ENCODE measurements around the gene FAM181B. TPM values are rescaled to one million over a fixed set of nuclear protein-coding genes. Genes with fewer than 3 reads are reported as not detected.

The FAM181B gene
- polyA plus RNA-seq, 1 of the 3 experiments (the other 2 are of a cell fraction): 0.02 TPM

- H2AFZ ChIP-seq (ENCODE audit: low read depth): no peak overlapping the region
- no peaks in the 10 kb centered on the region for H3K36me3 ChIP-seq (replicated peaks in 1 of 2; ENCODE audit: control insufficient read depth in 1 of 2, insufficient read depth in 2 of 2, low read length in 1 of 2)
- H3K4me1 ChIP-seq (ENCODE audit: control insufficient read depth in 1 of 2, insufficient read depth in 2 of 2, low read depth in 1 of 2, low read length in 1 of 2): no peaks in the 10 kb centered on the region
- no peaks in the 10 kb centered on the region for H3F3A ChIP-seq (replicated peaks; ENCODE audit: insufficient read depth)
- DNase-seq: no peak
- H3K27me3 ChIP-seq (ENCODE audit: insufficient read depth): no peaks in the 10 kb centered on the region; the same call in 1 of the 2 replicates
- H4K20me1 ChIP-seq (ENCODE audit: insufficient read depth): no peaks in the 10 kb centered on the region
- H3K9ac ChIP-seq: no peak overlapping the region
- TF ChIP-seq MXI1 (IDR thresholded peaks at IDR 0.05; ENCODE audit: low read depth, low read length) (no peak), REST (IDR thresholded peaks at IDR 0.05; ENCODE audit: low read depth, low read length) (no peak), ELF1 (IDR thresholded peaks at IDR 0.05) (no peak), FOXJ3 (CRISPR knock-in tag; IDR thresholded peaks at IDR 0.05) (no peak), RFX5 (IDR thresholded peaks at IDR 0.05; ENCODE audit: low read length) (no peak), MAX (IDR thresholded peaks at IDR 0.05; ENCODE audit: low read depth) (no peak), YY1 (IDR thresholded peaks at IDR 0.05; ENCODE audit: low read depth) (no peak), RAD21 (IDR thresholded peaks at IDR 0.05; ENCODE audit: low read length) (no peak)
- ChIA-PET POLR2A (no interaction called here), CTCF (interaction anchor here (1.0 to 4.7 kb wide), 5 partner anchors 9 to 1134 kb away, joined by 3 to 33 read pairs (median 4); no protein-coding TSS in a partner anchor)
- no peak overlapping the region for H3K4me3 ChIP-seq (ENCODE audit: low read depth in 2 of 2, low read length in 1 of 2)
- H3K79me2 ChIP-seq (ENCODE audit: insufficient read depth): no peaks in the 10 kb centered on the region
- H3K9me3 ChIP-seq: no peaks in the 10 kb centered on the region
- H3K27ac ChIP-seq (ENCODE audit: low read depth in 2 of 2, low read length in 1 of 2): no peak overlapping the region
- H3K4me2 ChIP-seq: no peak overlapping the region
- no peaks in the 10 kb centered on the region for H3K9me2 ChIP-seq
- 28% methylated on average over 2 of the region's 2 CpGs for WGBS (ENCODE audit: low lambda C conversion rate)
Measured at GRCh38 chr11:82686211-82686610, 47.5 kb downstream of the FAM181B start.

- TF ChIP-seq RXRA (IDR thresholded peaks at IDR 0.05; ENCODE audit: borderline replicate concordance, low read depth) (no peak), JUND (IDR thresholded peaks at IDR 0.05) (no peak), MAX (IDR thresholded peaks at IDR 0.05; ENCODE audit: low read depth) (no peak)
- ChIA-PET POLR2A (no interaction called here), CTCF (interaction anchor here (0.6 to 4.7 kb wide), 8 partner anchors 9 to 177 kb away, joined by 3 to 42 read pairs (median 4); no protein-coding TSS in a partner anchor)
- no peak overlapping the region for H3K27ac ChIP-seq (ENCODE audit: low read depth in 2 of 2, low read length in 1 of 2)
- no peaks in the 10 kb centered on the region for H3K79me2 ChIP-seq (ENCODE audit: insufficient read depth)
- H3K27me3 ChIP-seq (ENCODE audit: insufficient read depth): no peaks in the 10 kb centered on the region; the same call in 1 of the 2 replicates
- 76% methylated on average over 5 of the region's 5 CpGs for WGBS (ENCODE audit: low lambda C conversion rate)
- H2AFZ ChIP-seq (ENCODE audit: low read depth): no peak overlapping the region
- no peaks in the 10 kb centered on the region for H3F3A ChIP-seq (replicated peaks; ENCODE audit: insufficient read depth)
- no peaks in the 10 kb centered on the region for H3K36me3 ChIP-seq (replicated peaks in 1 of 2; ENCODE audit: control insufficient read depth in 1 of 2, insufficient read depth in 2 of 2, low read length in 1 of 2)
- H3K4me2 ChIP-seq: no peak overlapping the region
- no peak overlapping the region for H3K4me3 ChIP-seq (ENCODE audit: low read depth in 2 of 2, low read length in 1 of 2)
- DNase-seq: no peak
- no peaks in the 10 kb centered on the region for H3K9me3 ChIP-seq
- no peaks in the 10 kb centered on the region for H3K4me1 ChIP-seq (ENCODE audit: control insufficient read depth in 1 of 2, insufficient read depth in 2 of 2, low read depth in 1 of 2, low read length in 1 of 2)
- H4K20me1 ChIP-seq (ENCODE audit: insufficient read depth): no peaks in the 10 kb centered on the region
- H3K9ac ChIP-seq: no peak overlapping the region
- H3K9me2 ChIP-seq: no peaks in the 10 kb centered on the region
Measured at GRCh38 chr11:82683029-82683428, 50.6 kb downstream of the FAM181B start.
